Lung (tissue), 12 donors: ENCODE measurements around the gene TMEM266. TPM values are rescaled to one million over a fixed set of nuclear protein-coding genes. Genes with fewer than 3 reads are reported as not detected.

ENCODE experiments used
- ATAC-seq: fragments of 200-7000 bp; cut with Tn5 transposase; one replicate; pipeline ENCODE4 v1.9.1; 2020; ENCODE audit warnings: moderate number of reproducible peaks; ENCODE audit not compliant: insufficient read depth, low FRiP score
- DNase-seq, 3 donors: peaks; one replicate each; pipeline ENCODE4 v3.0.0-alpha.2; 2013 to 2017
- H3K27ac ChIP-seq, 2 donors: one replicate each; pipeline ENCODE4 v1.5.1; 2013; ENCODE audit warnings: mild to moderate bottlenecking in 2 of 2, moderate library complexity in 2 of 2, control low read depth in 1 of 2, inconsistent platforms in 1 of 2, low read depth in 1 of 2, low read length in 1 of 2
- H3K27me3 ChIP-seq, 3 donors: one replicate each; pipeline ENCODE4 v1.5.1; 2013; ENCODE audit warnings: low read length in 2 of 3; ENCODE audit not compliant: control insufficient read depth in 3 of 3, insufficient read depth in 3 of 3
- H3K36me3 ChIP-seq, 4 donors: one replicate each; pipeline ENCODE4 v1.5.1; 2013; ENCODE audit warnings: low read length in 4 of 4, mild to moderate bottlenecking in 1 of 4, moderate library complexity in 1 of 4; ENCODE audit not compliant: control insufficient read depth in 4 of 4, insufficient read depth in 4 of 4
- H3K4me1 ChIP-seq, 5 donors: one replicate each; pipeline ENCODE4 v1.5.1; 2013; ENCODE audit warnings: low read length in 5 of 5, mild to moderate bottlenecking in 2 of 5, moderate library complexity in 1 of 5; ENCODE audit not compliant: control insufficient read depth in 5 of 5, insufficient read depth in 5 of 5
- H3K4me3 ChIP-seq: one replicate; pipeline ENCODE4 v1.5.1; 2013; ENCODE audit warnings: mild to moderate bottlenecking, control low read depth, moderate library complexity
- H3K9ac ChIP-seq, 2 donors: one replicate each; pipeline ENCODE4 v1.5.1; 2013; ENCODE audit warnings: low read length in 2 of 2, control low read depth in 1 of 2; ENCODE audit not compliant: insufficient read depth in 1 of 2
- H3K9me3 ChIP-seq, 4 donors: one replicate each; pipeline ENCODE4 v1.5.1; 2013; ENCODE audit warnings: low read length in 3 of 4, mild to moderate bottlenecking in 1 of 4, moderate library complexity in 1 of 4; ENCODE audit not compliant: control insufficient read depth in 4 of 4, insufficient read depth in 3 of 4
- CTCF ChIP-seq: IDR thresholded peaks from 2 replicates; pipeline ENCODE4 v1.5.1; 2012; ENCODE audit warnings: mild to moderate bottlenecking; ENCODE audit errors: control extremely low read depth, extremely low read depth
- WGBS, 2 donors: extraction: QIAGEN DNeasy Blood & Tissue Kit; methylation state at CpG; one replicate each; pipeline ENCODE4 v1.1.7; 2013; 5-methylcytosine and 5-hydroxymethylcytosine counted together
- polyA plus RNA-seq, 2 donors: library from polyadenylated mRNA; stranded (reverse); fragments of 200-250 nt; gene quantifications; one replicate each; pipeline ENCODE4 v1.2.1, GENCODE V29; 2013
- total RNA-seq, 2 donors: library from RNA; depleted of rRNA in 1 of 2; stranded (reverse); fragments of >200 nt in 1 of 2; gene quantifications; one replicate each; pipeline ENCODE4 v1.2.1, GENCODE V29; 2014 to 2021
- donor health status: control.
- donor health status: control.
- donor health status: Bipolar disorder and iron deficiency.
- donor health status: healthy.
- donor health status: DM: yes; HTN: yes; CAD: no.

The TMEM266 gene
- total and polyA plus RNA-seq, 4 donors = 1.1 to 4.4 (median 1.5) TPM

DNA sequence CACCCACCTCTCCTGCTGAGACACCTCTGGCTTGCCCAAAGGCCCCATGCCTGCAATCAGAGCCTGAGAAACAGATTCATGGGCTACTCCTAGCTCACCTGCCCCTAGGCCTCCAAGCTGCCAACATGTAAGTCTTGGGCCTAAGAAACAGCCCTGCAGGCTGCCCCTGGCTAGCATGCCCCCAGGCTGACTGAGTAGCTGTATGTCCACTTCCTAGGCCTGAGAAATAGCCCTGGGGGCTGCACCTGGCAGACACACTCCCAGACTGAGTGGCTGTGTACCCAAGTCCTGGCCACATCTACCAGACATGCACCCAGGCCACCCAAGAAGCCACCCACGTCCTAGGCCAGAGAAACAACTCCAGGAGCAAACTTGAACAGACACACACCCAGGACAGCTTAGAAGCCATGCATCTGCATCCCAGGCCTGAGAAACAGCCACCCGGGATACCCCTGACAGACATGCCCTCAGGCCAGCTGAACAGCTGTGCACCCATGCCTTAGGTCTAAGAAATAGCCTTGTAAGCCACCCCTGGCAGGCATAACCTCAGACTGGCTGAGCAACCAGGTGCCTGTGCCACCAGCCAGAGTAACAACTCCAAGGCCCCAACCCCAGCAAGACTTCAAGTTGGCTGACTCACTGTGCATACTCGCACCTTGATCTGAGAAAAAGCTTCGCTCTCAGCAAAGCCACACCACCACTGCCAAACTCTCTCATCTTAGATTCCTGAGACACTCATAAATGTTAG lies 35.6 kb upstream of the TMEM266 start:
- no peak for TF ChIP-seq CTCF
- Histone ChIP-seq H3K36me3 (no peaks in the 10 kb centered on the region), H3K4me3 (no peak overlapping the region), H3K9me3 (peaks cover 0 to 14% (median 2%) of the 10 kb centered on the region in 4 donors), H3K9ac (no peak overlapping the region), H3K27ac (no peak overlapping the region), H3K27me3 (no peaks in the 10 kb centered on the region), H3K4me1 (no peaks in the 10 kb centered on the region)
- no peak for ATAC-seq
- DNase-seq = no peak
- 92 to 96% methylated on average over 4 of the region's 4 CpGs for WGBS, 2 donors

- DNase-seq = no peak
- Histone ChIP-seq H3K4me1 (no peaks in the 10 kb centered on the region), H3K4me3 (no peak overlapping the region), H3K36me3 (no peaks in the 10 kb centered on the region), H3K27ac (no peak overlapping the region), H3K9me3 (peaks cover 0 to 2% (median 0%) of the 10 kb centered on the region in 4 donors), H3K27me3 (no peaks in the 10 kb centered on the region), H3K9ac (no peak overlapping the region)
- ATAC-seq = no peak
- WGBS, 2 donors = 88 to 95% methylated on average over 1 of the region's 1 CpG
- TF ChIP-seq CTCF = no peak
Measured at GRCh38 chr15:76032046-76032445, 27.7 kb upstream of the TMEM266 start.

DNA sequence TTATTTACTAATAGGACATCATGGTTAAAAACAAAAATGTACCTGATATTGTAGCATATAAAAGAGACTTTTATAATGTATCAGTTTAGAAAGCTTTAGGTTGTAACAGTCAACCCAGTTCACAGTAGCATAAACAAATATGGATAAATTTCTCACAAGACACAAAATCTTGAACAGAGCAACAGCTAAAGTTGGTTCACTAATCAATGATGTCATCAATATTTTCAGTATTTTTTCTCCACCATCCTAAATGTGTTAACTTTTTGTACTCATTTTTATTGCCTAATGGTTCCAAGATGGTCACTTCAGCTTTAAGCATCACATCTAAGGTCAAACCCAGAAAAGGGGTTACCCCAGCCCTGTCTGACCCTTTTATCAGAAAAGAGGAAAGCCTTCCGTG lies 26.3 kb upstream of the TMEM266 start:
- no peak overlapping the region for H3K4me3 ChIP-seq
- H3K27me3 ChIP-seq = no peaks in the 10 kb centered on the region
- no peak for DNase-seq
- no peak for ATAC-seq
- H3K4me1 ChIP-seq = no peaks in the 10 kb centered on the region
- WGBS, 2 donors = 87 to 97% methylated on average over 1 of the region's 1 CpG
- H3K27ac ChIP-seq = no peak overlapping the region
- TF ChIP-seq CTCF = no peak
- H3K9me3 ChIP-seq = peaks cover 0 to 5% (median 0%) of the 10 kb centered on the region in 4 donors
- H3K36me3 ChIP-seq = no peaks in the 10 kb centered on the region
- H3K9ac ChIP-seq = no peak overlapping the region

DNA sequence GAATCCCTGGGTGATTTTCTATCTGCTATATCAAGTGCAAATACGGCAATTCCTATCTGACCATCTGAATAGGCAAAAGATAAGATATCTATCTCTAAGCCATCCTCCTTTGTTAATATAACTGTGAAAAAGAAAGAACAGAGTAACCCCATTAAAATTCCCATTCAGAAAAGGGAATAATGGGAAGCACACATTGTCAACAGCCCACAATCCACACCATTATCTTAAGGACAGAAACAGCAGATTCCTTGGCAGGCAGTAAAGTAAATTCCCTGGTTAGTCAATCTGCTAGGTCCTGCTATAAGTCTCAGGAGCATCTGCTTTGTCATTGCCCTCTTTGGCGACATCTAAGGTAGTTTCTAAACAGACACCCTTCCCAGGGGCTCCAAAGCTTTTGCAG lies 25.7 kb upstream of the TMEM266 start:
- no peak for ATAC-seq
- no peak for DNase-seq
- TF ChIP-seq CTCF = no peak

More for the DNA sequence above, 25.7 kb upstream of the TMEM266 start:
- 86 to 92% methylated on average over 2 of the region's 2 CpGs for WGBS, 2 donors
- H3K9ac ChIP-seq = no peak overlapping the region
- no peaks in the 10 kb centered on the region for H3K4me1 ChIP-seq
- H3K9me3 ChIP-seq = peaks cover 0 to 6% (median 0%) of the 10 kb centered on the region in 4 donors
- no peaks in the 10 kb centered on the region for H3K36me3 ChIP-seq
- no peaks in the 10 kb centered on the region for H3K27me3 ChIP-seq
- no peak overlapping the region for H3K27ac ChIP-seq
- no peak overlapping the region for H3K4me3 ChIP-seq
